ENCODE results near the gene SLC44A3.

DNA sequence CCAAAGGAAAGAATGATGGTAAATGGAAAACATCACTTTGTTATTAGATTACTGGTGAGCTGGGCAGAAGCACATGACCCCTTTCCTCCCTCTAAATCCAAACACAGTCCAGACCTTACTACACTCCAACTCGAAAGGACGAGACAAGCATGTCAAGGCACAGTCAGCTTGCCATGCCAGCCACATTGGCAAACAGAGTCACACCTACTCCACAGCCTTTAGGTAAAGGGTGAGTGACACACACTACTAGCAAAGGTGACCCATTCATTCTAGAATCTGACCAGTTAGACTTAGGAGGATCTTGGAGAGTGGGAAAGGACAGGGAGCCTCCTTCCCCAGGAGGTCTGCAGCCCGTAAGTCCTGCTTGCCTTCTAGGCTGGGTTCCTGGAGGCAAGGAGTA, 3.0 kb downstream of the SLC44A3 start:
- TF ChIP-seq POLR2A (IDR thresholded peaks at IDR 0.05), result no peak
- no peak for TF ChIP-seq POLR2AphosphoS5 (IDR thresholded peaks at IDR 0.05)
